Right renal pelvis (tissue), 4 donors: ENCODE data around the gene GPR171. TPM values are rescaled to one million over a fixed set of nuclear protein-coding genes. Genes with fewer than 3 reads are reported as not detected.
"Not testable (repeated sequence)": the region's sequence is repeated elsewhere in the genome, so short reads cannot be mapped to it uniquely, and the experiment has no call there.

Experiments used
- DNase-seq, 4 donors: peaks; one replicate each; pipeline ENCODE4 v3.0.0-alpha.2; 2013; ENCODE audit warnings: low read depth in 4 of 4, low spot score in 3 of 4, missing footprints in 1 of 4
- polyA plus RNA-seq, 4 donors: library from polyadenylated mRNA; unstranded; fragments of 120-200 nt; gene quantifications; one replicate each; pipeline ENCODE4 v1.2.1, GENCODE V29; 2013; ENCODE audit not compliant: insufficient read length in 4 of 4

GPR171 gene
- under 1 TPM in 3 of 4 donors, not detected in 1; 0.21 to 0.42 (median 0.37) TPM for polyA plus RNA-seq

GRCh38 chr3:151203051-151203420, at the start of gene GPR171:
Gene GPR171 (minus strand): TSS chr3:151203216. CDS start chr3:151199386, 3,830 bp downstream.
- no peak for DNase-seq

DNA sequence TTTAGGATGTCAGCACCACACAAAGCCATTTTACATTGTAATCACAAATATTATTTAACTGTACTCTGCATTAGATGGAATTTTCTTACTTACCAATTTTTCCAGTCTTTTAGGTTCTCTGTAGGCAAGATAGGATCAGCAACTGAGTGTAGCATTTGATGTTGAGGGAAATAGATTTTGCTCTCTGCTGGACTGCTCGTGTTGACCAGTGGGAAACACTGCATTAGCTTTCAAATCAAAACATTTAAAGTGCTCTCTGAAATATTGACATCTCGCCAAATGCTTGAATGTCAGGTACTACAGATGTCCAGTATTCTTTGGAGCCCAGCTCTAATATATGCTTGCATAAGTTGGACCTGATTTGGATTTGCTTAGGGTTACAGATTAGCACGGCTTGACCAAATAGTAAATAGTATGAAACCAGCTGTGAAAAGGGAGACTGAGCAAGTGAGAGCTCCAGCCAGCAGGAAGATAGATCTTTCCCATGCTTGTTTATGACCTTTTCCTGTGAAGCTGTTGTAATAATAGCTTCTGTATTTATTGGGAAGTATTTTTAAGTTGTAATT, 45.8 kb upstream of the GPR171 start:
- DNase-seq: no peak

DNA sequence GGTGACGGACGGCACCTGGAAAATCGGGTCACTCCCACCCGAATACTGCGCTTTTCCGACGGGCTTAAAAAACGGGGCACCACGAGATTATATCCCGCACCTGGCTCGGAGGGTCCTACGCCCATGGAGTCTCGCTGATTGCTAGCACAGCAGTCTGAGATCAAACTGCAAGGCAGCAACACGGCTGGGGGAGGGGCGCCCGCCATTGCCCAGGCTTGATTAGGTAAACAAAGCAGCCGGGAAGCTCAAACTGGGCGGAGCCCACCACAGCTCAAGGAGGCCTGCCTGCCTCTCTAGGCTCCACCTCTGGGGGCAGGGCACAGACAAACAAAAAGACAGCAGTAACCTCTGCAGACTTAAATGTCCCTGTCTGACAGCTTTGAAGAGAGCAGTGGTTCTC, 39.0 kb upstream of the GPR171 start:
- not testable (repeated sequence) for DNase-seq

DNA sequence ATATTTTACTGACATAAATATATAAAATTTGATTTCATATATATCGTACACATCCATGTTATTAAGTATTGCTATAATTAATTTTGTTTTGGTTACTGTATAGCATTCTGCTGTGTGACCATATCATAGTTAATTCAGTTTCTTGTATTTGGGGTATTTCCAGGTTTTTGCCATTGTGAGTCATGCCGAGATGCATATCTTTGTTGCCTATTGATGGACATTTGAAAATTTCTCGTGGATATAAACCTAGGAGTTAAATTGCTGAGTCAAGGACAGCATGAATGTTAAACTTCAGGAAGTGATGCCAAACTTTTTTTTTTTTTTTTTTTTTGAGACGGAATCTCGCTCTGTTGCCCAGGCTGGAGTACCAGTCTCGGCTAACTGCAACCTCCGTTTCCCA, 33.7 kb upstream of the GPR171 start:
- DNase-seq: no peak

DNA sequence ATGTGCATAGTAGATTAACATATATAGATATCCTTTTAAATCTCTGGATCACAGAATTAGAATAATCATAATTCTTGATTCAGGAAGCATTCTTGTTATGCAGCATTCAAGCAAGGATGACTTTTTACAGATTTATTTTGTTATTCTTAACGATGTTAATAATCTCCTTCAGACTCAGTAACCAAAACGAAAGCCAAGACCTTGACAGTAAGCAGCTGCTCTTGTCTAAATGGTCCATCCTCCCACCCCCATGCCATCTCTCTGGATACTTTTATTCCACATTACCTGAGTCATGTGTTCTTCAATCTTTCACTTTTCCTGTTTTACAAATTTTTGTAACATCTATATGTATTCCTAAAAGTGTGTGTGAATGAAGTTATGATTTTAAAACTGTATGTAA, 33.3 kb upstream of the GPR171 start:
- DNase-seq: no peak

DNA sequence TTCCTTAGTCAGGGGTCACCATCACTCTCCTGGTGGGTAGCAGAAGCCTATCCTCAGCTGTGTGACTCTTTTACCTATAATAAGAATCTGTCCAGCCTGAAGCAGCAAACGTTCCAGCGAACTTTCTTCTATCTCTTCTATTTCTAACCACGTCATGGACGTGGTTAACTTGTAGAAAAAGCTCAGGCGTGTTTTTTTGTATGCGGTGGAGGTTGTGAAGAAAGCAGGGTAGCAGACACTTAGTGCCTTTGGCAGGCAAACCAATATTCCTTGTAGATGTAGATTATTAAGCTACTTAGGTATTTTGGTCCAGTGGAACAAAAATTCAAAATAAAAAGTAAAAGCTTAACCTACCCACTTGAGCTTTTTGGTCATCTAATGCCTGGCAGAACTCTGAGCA, 31.8 kb upstream of the GPR171 start:
- no peak for DNase-seq

DNA sequence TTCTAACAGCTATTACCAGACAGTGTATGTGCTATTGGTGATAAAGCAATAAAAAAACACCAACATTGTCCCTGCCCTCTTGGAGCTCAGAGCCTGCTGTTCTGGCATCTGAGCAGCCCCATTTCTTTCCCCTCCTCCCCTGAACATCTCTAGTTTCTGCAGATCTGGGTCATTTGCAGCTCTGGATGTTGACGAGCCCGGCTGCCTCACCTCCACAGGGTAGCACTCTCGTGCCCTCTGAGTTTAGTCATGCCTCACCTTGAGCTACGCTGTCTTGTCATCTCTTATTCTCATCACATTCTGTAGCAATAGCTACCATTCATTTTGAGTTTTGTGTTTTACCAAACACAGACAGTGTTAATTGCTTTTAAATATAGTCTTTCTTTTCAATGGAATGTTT, 30.0 kb upstream of the GPR171 start:
- no peak for DNase-seq

- DNase-seq: not testable (repeated sequence)
Measured at GRCh38 chr3:151232403-151232802, 29.4 kb upstream of the GPR171 start.

GRCh38 chr3:151230646-151231045, 27.6 kb upstream of the GPR171 start:
- no peak for DNase-seq

DNA sequence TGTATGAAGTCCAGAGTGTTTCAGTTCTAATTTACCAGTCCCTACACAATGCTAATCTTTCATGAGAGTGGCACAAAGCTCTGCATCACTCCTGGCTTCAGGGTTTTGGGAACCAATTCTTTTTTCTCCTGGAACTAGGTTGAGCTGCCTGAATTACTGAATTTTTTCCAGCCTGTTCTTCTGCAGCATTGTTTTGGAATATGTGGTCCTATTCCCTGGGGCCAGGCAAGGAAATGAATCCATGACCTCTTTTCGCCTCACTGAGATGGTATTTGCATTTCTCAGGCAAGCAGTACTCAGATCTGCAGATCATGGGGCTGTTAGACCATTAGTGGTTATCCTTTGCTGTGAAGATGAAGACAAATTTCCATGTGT, 25.6 kb upstream of the GPR171 start:
- DNase-seq: no peak

DNA sequence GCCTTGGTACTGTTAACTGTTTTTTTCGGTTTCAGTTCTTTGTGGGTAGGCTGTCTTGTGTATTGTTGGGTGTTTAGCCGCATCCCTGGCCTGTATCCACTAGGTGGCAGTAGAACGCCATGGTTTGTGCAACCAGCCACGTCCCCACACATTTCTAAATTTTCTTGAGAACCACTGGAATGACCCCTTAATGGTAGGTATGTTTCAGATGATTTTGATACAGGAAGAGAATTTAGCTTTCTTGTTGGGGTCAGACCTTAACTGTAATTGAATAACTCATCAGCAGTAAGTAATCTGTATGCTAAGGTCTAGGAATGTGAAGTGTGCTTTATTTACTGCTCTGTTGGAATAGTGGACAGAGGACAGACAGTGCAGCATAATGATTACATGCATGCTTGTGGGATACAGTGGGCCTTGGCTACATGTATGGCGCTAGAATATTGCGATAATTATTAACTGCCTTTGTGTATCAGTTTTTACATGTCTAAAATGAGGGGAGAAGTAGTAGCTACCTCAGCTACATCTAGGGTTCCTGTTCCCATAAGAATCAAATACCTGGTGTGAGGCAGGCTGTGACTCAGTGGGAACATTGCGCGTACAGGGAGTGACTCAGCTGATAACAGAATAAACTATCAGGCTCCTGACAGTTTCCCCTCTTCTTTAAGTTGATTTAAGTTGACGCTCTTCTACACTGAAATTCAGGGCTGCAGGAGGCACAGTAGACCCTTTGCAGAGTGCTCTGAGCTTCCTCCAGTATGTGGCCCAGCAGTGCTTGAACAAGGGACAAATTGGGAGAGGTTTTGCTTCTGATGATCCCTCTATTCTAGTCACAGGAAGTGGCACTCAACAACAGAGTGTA, 25.0 kb upstream of the GPR171 start:
- peak; percentile 61 to 75 (median 70) for DNase-seq

DNA sequence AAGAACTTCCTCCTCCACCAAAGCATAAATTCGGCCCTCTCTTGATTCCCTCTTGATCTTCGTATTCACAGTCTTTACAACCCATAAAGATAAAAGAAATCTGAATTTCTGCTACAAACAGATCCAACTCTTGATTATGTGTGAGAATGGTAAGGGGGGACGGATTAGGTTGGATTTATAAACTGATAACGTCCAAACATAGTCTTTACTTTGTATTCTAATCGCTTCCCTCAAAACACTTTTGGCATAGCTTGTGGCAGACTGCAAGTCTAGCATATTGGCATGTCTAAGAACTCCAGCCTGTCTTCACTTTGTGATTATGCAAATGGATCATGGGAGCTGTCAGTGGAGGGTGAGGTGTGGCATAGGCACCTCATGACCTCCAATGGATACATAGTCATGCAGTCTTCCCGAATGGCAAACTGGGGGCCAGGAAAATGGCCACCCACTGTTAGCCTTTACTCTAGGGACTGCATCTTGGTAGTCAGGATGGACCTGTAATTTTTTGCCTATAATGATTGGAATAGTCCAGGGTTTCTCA, 24.3 kb upstream of the GPR171 start:
- no peak for DNase-seq

GRCh38 chr3:151226825-151227224, 23.8 kb upstream of the GPR171 start:
- DNase-seq: no peak

- DNase-seq: no peak
Measured at GRCh38 chr3:151226088-151226563, 23.1 kb upstream of the GPR171 start.

GRCh38 chr3:151225040-151225975, 22.3 kb upstream of the GPR171 start:
- DNase-seq: no peak

- no peak for DNase-seq
Measured at GRCh38 chr3:151224268-151224866, 21.4 kb upstream of the GPR171 start.

DNA sequence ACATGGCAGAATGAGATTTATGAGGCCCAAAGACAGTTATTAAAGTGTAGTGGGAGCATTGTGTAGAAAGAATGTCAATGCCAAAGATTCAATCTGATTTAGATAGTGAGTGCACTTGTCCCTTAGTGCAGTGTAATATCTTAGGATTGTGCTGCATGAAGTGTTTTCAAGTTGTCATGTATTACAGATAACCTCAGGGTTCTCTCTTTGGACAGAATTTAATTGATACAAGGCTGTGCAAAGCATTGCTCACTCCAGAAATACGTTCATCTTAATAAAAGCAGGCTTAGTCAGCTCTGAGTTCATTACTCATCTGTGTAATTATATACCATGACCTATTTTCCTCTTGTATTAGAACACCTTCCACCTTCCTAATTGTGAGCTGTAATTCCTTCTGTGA, 16.0 kb upstream of the GPR171 start:
- no peak for DNase-seq

GRCh38 chr3:151218136-151218535, 15.1 kb upstream of the GPR171 start:
- DNase-seq: no peak

GRCh38 chr3:151216641-151217607, 13.9 kb upstream of the GPR171 start:
- no peak for DNase-seq
